Lower leg skin (tissue), 4 donors: ENCODE measurements around the gene NELFCD. TPM values are rescaled to one million over a fixed set of nuclear protein-coding genes. Genes with fewer than 3 reads are reported as not detected.
"Not testable (repeated sequence)": the region's sequence is repeated elsewhere in the genome, so short reads cannot be mapped to it uniquely, and the experiment has no call there.

Source experiments
- DNase-seq, 2 donors: peaks; one replicate each; pipeline ENCODE4 v3.0.0-alpha.2; 2019; ENCODE audit warnings: low spot score in 2 of 2
- H3K4me3 ChIP-seq: fragments of 200-600 bp; sonication (generic); 2 replicates; pipeline ENCODE4 v1.5.1; 2017; ENCODE audit warnings: mild to moderate bottlenecking, low read depth; ENCODE audit not compliant: poor library complexity, severe bottlenecking
- CTCF ChIP-seq, 3 donors: fragments of 450-650 bp; IDR thresholded peaks; one replicate each; pipeline ENCODE4 v1.5.1; 2016; ENCODE audit warnings: antibody characterized with exemption in 3 of 3, mild to moderate bottlenecking in 3 of 3, moderate library complexity in 2 of 3
- POLR2A ChIP-seq, 2 donors: fragments of 450-650 bp; IDR thresholded peaks; one replicate each; pipeline ENCODE4 v1.6.1; 2016 to 2017; ENCODE audit warnings: antibody characterized with exemption in 2 of 2, mild to moderate bottlenecking in 1 of 2, moderate library complexity in 1 of 2
- WGBS, 2 donors: methylation state at CpG; one replicate each; pipeline ENCODE4 v1.1.5; 2018; 5-methylcytosine and 5-hydroxymethylcytosine counted together
- intact Hi-C: fragments of 100-400 bp; cut with DNase I; formaldehyde crosslinking; loops from one replicate; pipeline ENCODE4 v1.15.0; 2023; ENCODE audit warnings: low total_unique reads
- total RNA-seq, 4 donors: library from RNA; depleted of rRNA; stranded (reverse); fragments of >200 nt; gene quantifications; one replicate each; pipeline ENCODE4 v1.1.0, GENCODE V29; 2016

NELFCD gene
- total RNA-seq, 4 donors from 2014 or later = 36.9 to 53.8 (median 44.6) TPM

GRCh38 chr20:59010321-59010994 is 29.4 kb downstream of the NELFCD start:
- no peak overlapping the region for H3K4me3 ChIP-seq
- intact Hi-C loops = no loop called here
- WGBS, 2 donors = 42 to 53% methylated on average over 8 of the region's 8 CpGs
- peak in 1 of 2 donors; percentile 85 for DNase-seq
- TF ChIP-seq CTCF (IDR thresholded peaks at IDR 0.05) = no peak
- TF ChIP-seq POLR2A (IDR thresholded peaks at IDR 0.05) = no peak

- 27 to 36% methylated on average over 17 of the region's 17 CpGs for WGBS, 2 donors
- H3K4me3 ChIP-seq = no peak overlapping the region
- intact Hi-C loops = no loop called here
- TF ChIP-seq POLR2A (IDR thresholded peaks at IDR 0.05) (no peak), CTCF (IDR thresholded peaks at IDR 0.05) (no peak)
- DNase-seq = peak in 1 of 2 donors; percentile 88
These were observed 30.2 kb downstream of the NELFCD start for GRCh38 chr20:59010995-59011873.

- WGBS, 2 donors = 88 to 92% methylated on average over 3 of the region's 3 CpGs
- H3K4me3 ChIP-seq, DNase-seq, intact Hi-C loops: not testable (repeated sequence)
These were observed 30.8 kb downstream of the NELFCD start for GRCh38 chr20:59011874-59012157.

GRCh38 chr20:59013031-59013951 is 32.2 kb downstream of the NELFCD start:
- WGBS, 2 donors = 89 to 91% methylated on average over 17 of the region's 17 CpGs
- no peak overlapping the region for H3K4me3 ChIP-seq
- DNase-seq = peak in 1 of 2 donors; percentile 75
- intact Hi-C loops = no loop called here
- TF ChIP-seq CTCF (IDR thresholded peaks at IDR 0.05) (no peak), POLR2A (IDR thresholded peaks at IDR 0.05) (no peak)

GRCh38 chr20:59013959-59014608 is 33.0 kb downstream of the NELFCD start:
- no peak for DNase-seq
- WGBS, 2 donors = 65 to 71% methylated on average over 13 of the region's 13 CpGs
- no peak overlapping the region for H3K4me3 ChIP-seq
- intact Hi-C loops = no loop called here
- TF ChIP-seq CTCF (IDR thresholded peaks at IDR 0.05) = no peak
- no peak for TF ChIP-seq POLR2A (IDR thresholded peaks at IDR 0.05)
